NCI-H510A treated with DMSO at 0.1 percent for 48 hours (cell line): ENCODE results near the gene DGKI.
"Not testable (repeated sequence)": the region's sequence is repeated elsewhere in the genome, so short reads cannot be mapped to it uniquely, and the experiment has no call there.

Experiments
- DNase-seq: peaks from one replicate; lab custom pipeline; 2025; lab: John Stamatoyannopoulos, UW

The DGKI gene

GRCh38 chr7:137835486-137836112, 11.2 kb downstream of the DGKI start:
- DNase-seq, result no peak

- no peak for DNase-seq
These were observed 12.2 kb downstream of the DGKI start for GRCh38 chr7:137834552-137834951.

- not testable (repeated sequence) for DNase-seq
These were observed 13.8 kb downstream of the DGKI start for GRCh38 chr7:137832990-137833389.

GRCh38 chr7:137832382-137832781, 14.4 kb downstream of the DGKI start:
- no peak for DNase-seq

- not testable (repeated sequence) for DNase-seq
These were observed 15.2 kb downstream of the DGKI start for GRCh38 chr7:137831555-137831954.

GRCh38 chr7:137829337-137829992, 17.3 kb downstream of the DGKI start:
- no peak for DNase-seq

GRCh38 chr7:137828456-137828855, 18.3 kb downstream of the DGKI start:
- no peak for DNase-seq

GRCh38 chr7:137825489-137825888, 21.3 kb downstream of the DGKI start:
- DNase-seq, result no peak

GRCh38 chr7:137820677-137821420, 25.9 kb downstream of the DGKI start:
- no peak for DNase-seq

- no peak for DNase-seq
These were observed 26.6 kb downstream of the DGKI start for GRCh38 chr7:137820156-137820555.

GRCh38 chr7:137818036-137818435, 28.7 kb downstream of the DGKI start:
- no peak for DNase-seq

GRCh38 chr7:137816696-137817320, 30.0 kb downstream of the DGKI start:
- DNase-seq, result no peak

- no peak for DNase-seq
These were observed 33.2 kb downstream of the DGKI start for GRCh38 chr7:137813541-137813940.

GRCh38 chr7:137810248-137810647, 36.5 kb downstream of the DGKI start:
- DNase-seq, result no peak

- DNase-seq, result peak; percentile 18
These were observed 41.9 kb downstream of the DGKI start for GRCh38 chr7:137804836-137805235.

GRCh38 chr7:137801491-137801890, 45.3 kb downstream of the DGKI start:
- DNase-seq, result no peak

- DNase-seq, result no peak
These were observed 45.8 kb downstream of the DGKI start for GRCh38 chr7:137801003-137801402.

- no peak for DNase-seq
These were observed 48.6 kb downstream of the DGKI start for GRCh38 chr7:137798073-137798763.

GRCh38 chr7:137795211-137795610, 51.6 kb downstream of the DGKI start:
- no peak for DNase-seq

- no peak for DNase-seq
These were observed 54.8 kb downstream of the DGKI start for GRCh38 chr7:137791930-137792329.

GRCh38 chr7:137790828-137791227, 55.9 kb downstream of the DGKI start:
- no peak for DNase-seq

GRCh38 chr7:137789215-137789882, 57.4 kb downstream of the DGKI start:
- no peak for DNase-seq
